NCI-H1048 (cell line): ENCODE measurements around the gene CRAMP1.

Experiments used
- DNase-seq: peaks from one replicate; lab custom pipeline; 2025; lab: John Stamatoyannopoulos, UW

CRAMP1 gene

DNA sequence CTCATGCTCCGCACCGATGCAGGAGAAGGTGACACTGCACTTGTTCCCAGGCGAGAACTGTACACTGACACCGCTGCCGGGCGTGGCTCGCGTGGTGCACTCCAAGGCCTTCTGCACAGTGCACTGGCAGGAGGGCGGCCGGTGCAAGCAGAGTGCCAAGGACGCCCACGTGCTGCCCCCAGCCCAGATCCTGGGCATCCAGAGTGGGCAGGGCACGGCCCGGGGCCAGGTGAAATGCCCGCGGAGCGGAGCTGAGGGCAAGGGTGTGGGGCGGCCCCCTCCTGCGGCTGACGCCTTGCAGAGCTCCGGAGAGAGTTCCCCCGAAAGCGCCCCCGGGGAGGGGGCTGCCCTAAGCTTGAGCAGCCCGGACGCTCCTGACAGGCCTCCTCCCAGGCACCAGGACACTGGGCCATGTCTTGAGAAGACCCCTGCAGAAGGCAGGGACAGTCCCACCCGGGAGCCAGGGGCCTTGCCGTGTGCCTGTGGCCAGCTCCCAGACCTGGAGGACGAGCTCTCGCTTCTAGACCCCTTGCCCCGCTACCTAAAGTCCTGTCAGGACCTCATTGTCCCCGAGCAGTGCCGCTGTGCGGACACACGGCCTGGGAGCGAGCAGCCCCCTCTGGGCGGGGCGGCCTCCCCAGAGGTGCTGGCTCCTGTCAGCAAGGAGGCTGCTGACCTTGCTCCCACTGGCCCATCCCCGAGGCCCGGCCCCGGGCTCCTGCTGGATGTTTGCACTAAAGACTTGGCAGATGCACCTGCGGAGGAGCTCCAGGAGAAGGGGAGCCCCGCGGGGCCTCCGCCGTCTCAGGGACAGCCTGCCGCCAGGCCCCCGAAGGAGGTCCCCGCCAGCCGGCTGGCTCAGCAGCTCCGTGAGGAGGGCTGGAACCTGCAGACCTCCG is 44.0 kb downstream of the CRAMP1 start:
- DNase-seq, result no peak

DNA sequence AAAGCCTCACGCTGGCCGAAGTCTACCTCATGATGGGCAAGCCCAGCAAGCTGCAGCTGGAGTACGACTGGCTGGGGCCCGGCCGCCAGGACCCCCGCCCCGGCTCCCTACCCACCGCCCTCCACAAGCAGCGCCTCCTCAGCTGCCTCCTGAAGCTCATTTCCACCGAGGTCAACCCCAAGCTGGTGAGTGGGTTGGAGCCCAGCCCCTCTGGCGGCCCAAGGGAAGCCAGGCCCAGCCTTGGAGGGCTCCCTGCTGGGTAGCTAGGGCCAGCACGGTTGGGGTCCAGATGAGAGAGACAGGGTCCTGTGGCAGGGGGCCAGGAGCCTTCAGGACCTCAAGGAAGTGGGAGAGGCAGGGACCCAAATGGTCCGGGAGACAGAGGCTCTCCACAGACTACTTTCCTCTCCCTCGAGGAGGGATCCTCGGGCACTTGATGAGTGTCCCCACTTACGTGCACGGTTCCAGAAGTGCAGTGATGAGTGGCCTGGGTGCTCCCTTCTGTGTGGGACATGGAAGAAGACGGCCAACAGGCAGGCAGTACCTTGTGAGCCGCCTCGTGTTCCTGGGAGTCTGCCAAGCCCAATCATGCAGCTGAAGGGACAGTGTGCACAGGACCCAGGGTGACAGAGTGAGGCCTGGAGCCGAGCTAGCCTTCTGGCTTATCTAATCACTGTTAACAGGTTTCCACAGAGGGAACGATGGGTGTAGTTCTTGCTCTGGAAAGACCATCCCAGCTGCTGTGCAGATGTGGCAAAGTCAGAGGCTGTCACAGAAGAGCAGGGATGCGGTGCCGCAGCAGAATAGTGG is 44.9 kb downstream of the CRAMP1 start:
- no peak for DNase-seq

DNA sequence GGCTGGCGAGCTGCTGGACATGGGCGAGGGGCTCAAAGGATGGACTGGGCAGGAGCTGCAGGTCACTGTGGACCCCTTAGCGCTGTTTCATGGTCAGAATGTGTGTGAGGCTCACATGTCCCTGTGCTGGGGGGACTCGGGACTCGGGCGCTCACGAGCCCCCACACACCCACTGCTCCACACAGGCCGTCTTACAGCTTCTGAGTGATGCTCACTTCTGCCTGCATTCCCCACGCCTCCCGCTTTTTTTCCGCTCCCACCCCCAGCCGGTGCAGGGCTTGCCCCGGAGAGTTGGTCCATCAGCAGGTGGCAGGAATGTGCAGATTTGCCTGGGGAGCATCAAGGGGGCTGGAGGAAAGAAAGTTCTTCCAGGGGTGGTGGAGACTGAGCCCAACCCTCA is 45.7 kb downstream of the CRAMP1 start:
- no peak for DNase-seq

DNA sequence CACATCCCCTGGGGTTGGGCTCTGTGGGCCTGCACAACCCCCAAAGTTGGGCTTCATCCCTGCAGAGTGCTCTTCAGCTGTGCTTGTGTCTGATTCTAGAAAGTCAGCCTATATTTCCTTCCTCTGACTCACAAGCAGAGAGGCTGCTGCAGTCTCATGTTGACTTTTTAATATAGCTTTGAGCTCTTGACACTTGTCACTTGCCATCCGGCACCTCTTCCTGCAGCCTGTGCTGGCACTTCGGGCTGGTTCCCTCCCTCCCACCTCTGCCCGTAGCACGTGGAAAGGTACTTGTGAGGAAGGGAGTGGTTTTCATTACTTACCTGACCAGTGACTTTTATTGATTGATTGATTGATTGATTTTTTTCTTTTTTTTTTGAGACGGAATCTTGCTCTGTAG is 46.9 kb downstream of the CRAMP1 start:
- no peak for DNase-seq

DNA sequence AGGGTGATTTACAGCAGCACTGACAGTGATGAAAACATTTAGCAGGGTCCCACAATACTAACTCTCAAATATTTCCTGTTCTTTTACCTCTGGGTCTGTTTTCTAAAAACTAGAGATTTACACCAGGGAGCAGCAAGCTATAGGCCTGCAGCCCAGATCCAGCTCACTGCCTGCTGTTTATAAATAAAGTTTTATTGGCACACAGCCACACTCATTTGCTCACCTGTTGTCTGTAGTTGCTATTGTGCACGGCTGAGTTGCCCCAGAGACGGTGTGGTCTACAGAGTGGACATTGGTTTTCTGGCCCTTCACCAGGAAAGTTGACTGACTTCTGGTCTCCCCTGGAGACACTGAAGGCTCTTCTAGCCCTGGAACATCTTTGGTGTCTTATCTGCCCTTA is 49.7 kb downstream of the CRAMP1 start:
- DNase-seq, result no peak

DNA sequence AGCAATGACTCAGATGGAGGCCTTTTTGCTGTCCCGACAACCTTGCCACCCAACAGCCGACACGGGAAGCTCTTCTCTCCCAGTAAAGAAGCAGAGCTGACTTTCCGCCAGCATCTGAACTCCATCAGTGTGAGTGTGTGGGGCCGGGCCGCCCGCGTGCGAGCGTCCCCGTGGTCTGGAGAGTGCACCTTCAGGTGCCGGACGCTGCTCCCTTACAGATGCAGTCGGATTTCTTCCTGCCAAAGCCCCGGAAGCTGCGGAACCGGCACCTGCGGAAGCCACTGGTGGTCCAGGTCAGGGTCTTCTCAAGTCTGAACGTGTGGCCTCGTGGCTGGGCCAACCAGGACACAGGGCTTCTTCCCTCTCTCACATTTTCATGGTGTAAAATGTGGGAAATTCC is 50.4 kb downstream of the CRAMP1 start:
- DNase-seq, result no peak

DNA sequence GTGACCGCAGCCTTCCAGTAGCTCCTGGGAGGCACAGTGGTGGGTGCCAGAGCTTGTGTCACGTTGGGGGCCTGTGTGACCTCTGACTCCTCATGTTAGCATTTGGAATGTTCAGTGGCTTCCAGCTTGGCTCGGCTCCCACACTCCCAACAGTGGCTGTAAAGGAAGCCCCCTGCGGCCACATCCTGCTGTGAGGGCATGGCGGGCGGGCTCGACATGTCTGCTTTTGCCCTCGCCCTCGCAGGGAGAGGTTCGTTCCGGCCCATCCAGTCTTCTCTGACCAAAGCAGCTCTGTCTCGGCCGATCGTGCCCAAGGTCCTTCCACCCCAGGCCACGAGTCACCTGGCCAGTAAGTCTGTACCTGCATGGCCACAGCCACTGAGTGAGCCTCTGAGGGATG is 53.7 kb downstream of the CRAMP1 start:
- DNase-seq, result no peak

DNA sequence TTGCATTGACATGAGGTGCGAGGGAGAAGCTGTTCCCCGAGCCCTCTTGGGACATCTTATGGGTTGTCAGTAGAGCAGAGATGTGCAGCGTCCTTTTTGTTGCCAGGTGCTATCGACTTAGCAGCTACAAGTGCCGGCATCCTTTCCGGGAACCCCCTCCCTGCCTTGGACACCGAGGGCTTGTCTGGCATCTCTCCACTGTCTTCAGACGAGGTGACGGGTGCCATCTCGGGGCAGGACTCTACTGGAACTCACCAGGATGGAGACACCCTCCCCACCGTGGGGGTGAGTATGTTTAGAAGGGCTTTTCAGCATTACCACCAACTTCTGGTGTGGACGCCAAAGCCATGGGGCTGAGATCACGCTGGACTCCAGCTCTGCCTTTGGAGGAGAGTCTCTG is 54.2 kb downstream of the CRAMP1 start:
- no peak for DNase-seq

DNA sequence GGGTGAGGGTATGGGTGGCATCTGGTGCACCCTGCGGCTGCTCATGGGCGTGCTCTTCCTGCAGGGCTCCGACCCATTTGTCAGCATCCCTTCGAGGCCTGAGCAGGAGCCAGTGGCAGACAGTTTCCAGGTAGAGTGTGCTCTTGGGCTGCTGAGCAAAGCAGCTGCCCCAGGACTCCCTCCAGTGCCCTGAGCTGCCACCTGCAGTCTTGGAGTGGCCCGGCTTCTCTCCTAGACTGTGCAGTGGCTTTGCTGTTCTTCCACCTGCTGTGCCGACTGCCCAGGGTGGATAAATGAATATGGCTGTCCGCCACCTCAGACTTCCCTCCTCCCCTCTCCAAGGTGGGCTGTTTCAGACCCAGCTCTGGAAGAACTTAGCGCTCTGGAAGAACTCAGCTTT is 55.1 kb downstream of the CRAMP1 start:
- DNase-seq, result no peak

DNA sequence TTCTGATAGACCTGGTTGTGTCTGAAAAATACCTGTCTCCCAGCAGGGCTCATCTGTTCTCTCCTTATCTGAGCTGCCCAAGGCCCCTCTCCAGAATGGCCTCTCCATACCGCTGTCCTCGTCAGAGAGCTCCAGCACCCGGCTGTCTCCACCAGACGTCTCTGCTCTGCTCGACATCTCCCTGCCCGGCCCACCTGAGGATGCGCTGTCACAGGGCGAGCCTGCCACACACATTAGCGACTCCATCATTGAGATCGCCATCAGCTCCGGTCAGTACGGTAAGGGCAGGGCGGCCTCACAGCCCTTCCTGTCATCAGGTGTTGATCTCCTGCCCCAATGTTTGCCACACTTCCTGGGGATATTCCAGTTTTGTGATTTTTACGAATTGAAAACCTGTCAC is 55.8 kb downstream of the CRAMP1 start:
- no peak for DNase-seq

DNA sequence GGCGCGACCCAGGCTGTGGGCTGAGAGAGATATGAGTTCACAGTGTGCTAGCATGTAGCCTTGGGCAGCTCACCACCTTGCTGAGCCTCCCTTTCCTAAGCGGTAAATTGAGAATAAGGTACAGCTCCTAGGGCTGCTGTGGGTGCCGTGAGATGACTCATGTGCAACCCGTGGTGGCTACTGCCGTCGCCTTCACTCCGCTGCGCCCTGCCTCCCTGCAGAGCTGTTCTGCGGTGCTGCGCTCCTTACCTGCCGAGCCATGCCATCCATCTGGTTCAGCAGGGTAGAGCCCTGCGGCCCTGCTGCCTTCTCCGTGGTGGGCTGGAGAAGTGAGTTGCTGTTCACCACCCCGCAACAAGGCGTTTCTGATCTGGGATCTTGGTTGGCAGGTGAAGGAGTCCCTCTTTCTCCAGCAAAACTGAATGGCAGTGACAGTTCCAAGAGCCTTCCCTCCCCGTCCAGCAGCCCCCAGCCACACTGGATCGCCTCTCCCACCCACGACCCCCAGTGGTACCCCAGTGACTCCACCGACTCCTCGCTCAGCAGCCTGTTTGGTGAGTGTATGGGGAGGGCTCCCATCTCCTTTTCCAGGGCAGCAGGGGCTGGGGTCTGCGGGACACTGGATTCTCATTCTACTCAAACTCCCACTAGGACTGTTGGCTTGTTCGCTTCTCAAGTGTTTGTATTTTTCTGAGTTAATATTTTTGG is 56.6 kb downstream of the CRAMP1 start:
- DNase-seq, result no peak

DNA sequence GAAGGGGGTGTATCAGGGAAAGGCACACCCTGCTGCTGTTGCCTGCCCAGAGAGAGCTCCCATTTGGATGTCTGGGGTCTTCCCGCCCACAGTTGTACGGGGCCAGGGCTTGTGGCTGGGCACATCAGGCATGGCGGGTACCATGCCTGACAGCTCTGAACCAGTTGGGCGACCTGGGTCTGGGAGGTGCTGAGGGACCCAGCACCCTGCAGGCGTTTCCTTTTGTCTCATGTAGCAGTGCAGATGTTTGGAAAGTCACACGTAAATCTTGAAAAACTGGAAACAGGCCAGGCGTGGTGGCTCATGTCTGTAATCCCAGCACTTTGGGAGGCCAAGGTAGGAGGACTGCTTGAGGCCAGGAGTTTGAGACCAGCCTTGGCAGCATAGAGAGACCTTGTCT is 57.5 kb downstream of the CRAMP1 start:
- no peak for DNase-seq

DNA sequence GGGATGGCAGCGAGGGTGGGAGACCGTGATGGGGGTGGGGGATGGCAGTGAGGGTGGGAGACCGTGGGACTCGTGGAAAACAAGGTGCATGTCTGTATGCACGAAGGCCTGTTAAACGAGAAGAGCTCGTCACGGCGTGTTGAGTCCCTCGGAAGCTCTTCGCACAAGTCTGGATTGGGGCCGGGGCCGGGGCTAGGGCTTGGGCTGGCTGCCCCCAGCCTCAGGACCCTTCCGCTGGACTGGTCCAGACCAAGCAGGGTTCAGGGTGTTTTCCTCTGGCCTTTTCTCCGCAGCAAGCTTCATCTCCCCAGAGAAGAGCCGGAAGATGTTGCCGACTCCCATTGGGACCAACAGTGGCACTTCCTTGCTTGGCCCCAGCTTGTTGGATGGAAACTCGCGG is 58.2 kb downstream of the CRAMP1 start:
- no peak for DNase-seq

DNA sequence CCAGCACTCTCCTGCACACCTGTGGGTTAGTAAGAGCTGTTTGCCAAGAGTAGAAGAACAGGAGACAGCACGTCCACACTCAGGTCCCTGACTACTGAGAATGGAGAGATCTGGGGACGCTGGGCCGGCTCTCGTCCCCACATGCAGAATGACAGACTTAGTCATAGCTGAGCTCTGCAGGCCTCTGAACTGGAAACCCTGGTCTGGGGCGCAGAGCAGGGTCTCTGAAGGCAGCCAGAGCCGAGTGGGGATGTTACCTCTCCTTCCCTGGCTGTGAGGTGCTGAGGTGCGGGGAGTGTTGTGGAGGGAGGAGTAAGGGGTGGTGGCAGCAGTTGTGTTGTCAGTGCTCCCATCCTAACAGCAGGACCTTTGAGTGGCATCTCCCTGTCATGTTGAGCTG is 58.7 kb downstream of the CRAMP1 start:
- no peak for DNase-seq

DNA sequence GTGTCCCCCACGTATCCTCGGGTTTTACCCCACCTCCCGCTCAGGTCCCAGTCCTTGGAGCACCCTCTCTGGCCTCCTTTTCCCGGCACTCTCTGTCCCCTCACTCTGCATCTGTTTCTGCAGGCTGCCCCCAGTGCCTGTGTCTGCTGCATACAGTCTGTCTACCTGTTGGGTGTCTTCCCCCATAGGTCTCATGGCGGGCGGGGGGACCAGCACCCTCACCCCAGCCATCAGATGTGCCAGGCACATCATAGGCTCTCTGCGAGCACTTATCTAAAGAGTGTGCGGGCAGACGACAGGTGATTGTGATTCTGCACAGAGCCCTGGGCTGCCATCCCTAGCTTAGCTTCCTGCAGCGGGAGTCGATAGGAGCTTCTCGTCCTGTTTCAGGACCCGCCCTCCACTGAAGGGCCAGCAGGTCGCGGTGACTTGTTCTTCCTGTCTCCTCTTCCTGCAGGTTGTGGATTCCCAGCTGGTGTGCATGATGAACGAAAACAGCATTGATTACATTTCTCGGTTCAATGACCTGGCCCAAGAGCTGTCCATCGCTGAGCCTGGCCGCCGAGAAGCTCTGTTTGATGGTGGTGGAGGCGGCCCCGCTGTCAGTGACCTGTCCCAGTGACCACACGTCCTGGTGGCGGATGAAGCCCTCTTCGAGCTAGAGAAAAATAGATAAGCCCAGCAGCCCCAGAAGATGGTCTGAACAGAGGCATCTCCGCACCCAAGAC is 61.4 kb downstream of the CRAMP1 start:
- DNase-seq, result no peak

DNA sequence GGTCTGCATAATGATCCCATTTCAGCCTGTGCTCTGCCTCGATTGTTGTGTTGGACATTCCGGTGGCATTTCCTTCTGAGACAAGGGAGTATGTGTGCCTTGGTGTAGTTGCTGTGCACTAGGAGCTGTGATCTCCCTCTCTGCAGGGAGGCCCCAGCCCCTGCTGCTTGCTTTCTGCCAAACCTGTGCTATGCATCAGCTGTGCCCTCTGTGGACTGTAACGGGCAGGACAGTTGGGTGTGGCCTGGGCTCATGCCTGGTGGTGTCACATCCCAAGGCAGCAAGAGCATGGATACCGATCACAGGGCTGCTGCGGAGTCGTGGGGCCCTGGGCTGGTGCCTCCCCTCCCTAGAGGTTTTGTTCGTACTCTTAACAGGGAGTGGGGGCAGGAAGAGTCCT is 62.1 kb downstream of the CRAMP1 start:
- no peak for DNase-seq

DNA sequence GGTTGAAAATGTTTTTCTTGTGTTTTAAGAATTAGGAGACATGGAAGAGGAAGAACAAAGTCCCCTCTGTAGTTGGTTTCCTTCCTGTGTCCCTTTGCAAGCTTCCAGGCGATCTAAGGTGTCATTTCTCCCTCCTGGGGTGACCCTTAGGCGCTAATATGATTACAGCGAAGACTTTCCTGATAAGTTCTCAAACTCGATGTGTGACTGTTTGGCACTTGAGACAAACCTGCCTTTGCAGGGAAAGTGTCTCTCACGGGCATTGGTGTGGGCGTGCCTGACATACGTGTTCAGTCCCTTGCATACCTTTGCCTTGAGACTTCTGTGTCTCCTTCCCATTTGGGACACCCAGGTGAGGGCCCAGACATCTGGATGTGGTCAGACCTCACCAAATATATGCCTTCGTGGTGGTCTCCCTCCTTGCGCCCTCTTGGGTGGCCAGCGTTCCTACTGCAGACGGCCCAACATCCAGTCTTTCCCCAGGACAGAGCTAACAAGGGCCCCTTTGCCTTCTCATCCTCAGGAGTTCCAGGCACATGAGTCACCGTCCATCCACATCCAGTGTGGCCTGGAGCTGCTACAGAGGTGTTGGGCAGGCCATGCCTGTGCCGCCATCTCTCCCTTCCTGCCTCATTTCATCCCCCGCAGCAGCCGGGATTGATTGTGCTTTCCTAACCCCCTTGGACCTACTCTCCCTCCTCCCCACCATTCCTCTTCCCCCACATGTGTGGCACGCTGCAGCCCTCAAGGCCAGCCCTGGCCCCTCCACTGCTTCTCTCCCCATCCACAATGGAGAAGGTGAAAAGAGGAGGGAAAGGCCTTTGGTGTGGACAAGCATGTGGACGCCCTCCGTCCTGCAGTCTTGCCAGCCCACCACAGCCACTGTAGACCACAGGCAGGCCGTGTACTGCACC is 62.8 kb downstream of the CRAMP1 start:
- no peak for DNase-seq

DNA sequence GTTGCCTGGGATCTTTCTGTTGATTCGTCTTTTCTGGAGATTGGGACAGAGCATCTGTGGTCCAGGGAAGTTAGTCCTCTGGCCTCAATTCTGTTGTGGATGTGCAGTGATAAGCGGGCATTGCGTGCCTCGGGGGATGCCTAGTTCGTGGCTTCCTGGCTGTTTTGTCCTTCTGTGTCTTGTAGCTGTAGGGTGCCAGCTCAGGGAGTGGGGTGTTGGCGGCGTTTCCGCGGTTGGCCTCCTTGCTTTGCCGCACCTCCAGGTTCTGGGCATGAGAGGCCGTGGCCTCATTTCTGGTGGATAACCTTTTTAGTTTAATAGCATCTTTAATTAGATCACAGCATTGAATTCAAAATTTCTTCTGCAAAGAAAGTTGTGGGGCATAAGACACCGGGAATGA is 64.5 kb downstream of the CRAMP1 start:
- no peak for DNase-seq

DNA sequence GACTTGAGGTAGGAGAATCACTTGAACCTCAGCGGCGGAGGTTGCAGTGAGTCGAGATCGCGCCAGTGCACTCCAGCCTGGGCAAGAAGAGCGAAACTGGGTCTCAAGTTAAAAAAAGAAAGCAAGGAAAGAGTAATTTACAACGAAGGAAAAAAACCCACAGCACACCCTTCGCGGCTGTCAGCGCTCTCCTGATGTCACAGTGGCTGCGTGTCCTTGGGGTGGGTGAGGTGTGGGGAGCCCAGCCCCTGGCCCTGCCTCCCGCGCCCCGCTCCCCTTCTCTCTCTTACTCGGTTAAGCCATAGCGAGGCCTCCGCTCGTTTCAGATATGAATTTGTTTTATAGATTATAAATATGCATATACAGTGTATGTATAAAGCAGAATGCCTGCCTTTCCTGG is 65.2 kb downstream of the CRAMP1 start:
- DNase-seq, result no peak

DNA sequence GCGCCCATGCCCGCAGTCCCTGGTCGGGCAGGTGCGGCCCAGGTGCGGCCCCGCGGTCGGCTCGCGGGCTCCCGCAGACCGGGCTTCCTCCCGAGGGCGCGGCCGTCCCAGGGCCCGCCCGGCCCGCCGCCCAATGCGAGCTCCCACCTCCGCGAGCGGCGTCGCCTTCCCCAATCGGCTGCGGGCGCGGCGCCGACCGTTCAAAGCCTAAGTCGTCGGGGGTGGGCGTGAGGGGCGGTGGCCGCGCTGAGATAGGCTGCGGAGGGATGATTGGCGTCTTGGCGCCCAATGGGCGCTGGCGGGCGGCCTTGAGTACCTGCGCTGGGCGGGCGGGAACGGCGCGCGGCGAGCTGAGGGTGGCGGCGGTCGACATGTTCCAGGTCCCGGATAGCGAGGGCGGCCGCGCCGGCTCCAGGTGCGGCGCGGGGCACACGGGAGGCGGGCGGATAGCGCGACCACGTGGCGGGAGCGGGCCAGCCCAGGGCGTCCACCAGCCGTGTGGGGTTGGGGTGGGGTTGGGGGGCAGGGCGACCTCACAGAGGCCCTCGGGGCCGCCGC is 65.9 kb downstream of the CRAMP1 start, which contains the start of gene JPT2:
Gene JPT2 (plus strand): TSS at position 338 of the 558 bp plus-strand sequence. CDS start 34 bp downstream, at position 372.
- DNase-seq, result peak; percentile 72
